Activated naive CD8-positive, alpha-beta T cell (primary cell): ENCODE data around the gene POLR2L.

Experiments
- H3K27ac Mint-ChIP-seq: one replicate; pipeline ENCODE4 v1.8.0; 2021; ENCODE audit warnings: mixed read lengths
- H3K27me3 Mint-ChIP-seq: one replicate; pipeline ENCODE4 v1.8.0; 2021; ENCODE audit warnings: mixed read lengths
- H3K36me3 Mint-ChIP-seq: one replicate; pipeline ENCODE4 v1.8.0; 2021; ENCODE audit warnings: mixed read lengths
- H3K4me1 Mint-ChIP-seq: one replicate; pipeline ENCODE4 v1.8.0; 2021; ENCODE audit warnings: low read depth, mixed read lengths
- H3K4me3 Mint-ChIP-seq: one replicate; pipeline ENCODE4 v1.8.0; 2021; ENCODE audit warnings: mild to moderate bottlenecking, mixed read lengths
- H3K9me3 Mint-ChIP-seq: one replicate; pipeline ENCODE4 v1.8.0; 2021; ENCODE audit warnings: low read depth, mixed read lengths

POLR2L gene

DNA sequence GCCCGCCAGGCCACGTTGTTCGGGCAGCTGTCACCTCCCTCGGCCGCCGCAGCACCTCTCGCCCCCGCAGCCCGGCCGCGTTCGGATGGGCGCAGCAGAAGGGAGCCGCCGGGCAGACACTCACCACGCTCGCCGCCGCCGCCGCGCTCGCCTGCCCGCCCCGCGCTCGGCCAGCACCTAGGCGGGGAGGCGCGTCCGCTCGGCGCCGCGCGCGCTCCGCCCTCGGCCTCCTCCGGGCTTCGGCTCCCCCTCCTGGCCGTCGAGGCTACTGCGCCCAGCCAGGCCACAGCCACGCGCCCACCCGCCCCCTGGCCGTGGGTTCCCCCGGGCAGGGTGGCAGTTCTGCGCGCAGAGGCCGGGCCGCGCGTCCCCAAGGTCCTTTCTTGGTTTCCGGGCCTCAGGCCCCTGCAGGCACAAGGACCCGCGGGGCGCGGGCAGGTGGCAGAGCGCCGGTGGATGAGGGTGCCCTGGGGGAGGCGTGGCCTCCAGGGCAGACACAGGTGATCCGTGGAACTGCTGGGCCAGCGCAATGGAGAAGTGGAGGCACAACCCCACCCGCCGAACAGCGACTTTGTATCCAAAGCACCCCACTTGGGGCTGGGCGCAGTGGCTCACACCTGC, 44.1 kb downstream of the POLR2L start, which contains the start of gene SLC25A22:
Gene SLC25A22, minus strand, starts transcription at position 189 of the 621 bp plus-strand sequence. CDS start 3,275 bp downstream, outside the sequence.
- H3K4me3 Mint-ChIP-seq: peak within 1 kb of the TSS; percentile 91
- no peaks in the 10 kb centered on the region for H3K36me3 Mint-ChIP-seq
- H3K4me1 Mint-ChIP-seq: peaks cover 5% of the 10 kb centered on the region
- no peaks in the 10 kb centered on the region for H3K27me3 Mint-ChIP-seq
- H3K27ac Mint-ChIP-seq: peak within 1 kb of the TSS; percentile 84
- no peaks in the 10 kb centered on the region for H3K9me3 Mint-ChIP-seq

DNA sequence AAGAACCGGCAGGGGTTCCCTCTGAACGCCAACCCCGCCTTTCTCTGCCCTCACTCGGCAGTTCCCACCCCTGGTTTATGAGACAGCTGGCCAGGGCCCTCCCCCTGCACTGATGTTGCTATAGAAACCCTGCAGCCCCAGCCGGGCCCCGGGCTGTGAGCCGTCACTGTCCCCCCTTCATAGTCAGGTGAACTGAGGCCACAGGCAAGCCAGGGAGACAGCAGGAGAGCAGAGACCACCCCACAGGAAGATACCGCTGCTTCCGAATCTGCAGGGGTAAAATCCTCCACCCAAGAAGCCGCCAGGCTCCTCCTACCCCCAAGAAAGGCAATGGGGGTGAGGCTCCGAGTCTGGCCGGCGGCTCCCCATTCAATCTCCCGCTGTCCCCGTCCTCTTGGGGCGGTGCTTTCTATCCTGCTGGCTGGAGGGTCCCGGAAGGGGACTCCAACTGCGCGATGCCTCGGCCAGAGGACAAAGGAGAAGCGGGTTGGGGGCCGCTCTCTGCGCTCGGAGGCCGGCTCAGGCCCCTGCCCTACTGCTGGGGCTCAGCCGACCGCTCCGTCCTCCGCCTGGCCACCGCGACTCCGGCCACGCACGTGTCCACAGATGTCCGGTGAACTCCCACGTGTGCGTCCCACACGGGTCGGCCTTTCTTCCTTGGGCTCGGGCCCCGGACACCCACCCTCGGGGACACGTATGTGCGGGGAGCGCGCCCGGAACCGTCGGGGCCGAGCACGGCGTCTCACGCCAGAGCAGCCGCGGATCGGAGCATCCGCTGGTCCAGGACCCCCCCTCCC, 44.8 kb downstream of the POLR2L start:
- peaks cover 5% of the 10 kb centered on the region for H3K4me1 Mint-ChIP-seq
- no peaks in the 10 kb centered on the region for H3K9me3 Mint-ChIP-seq
- H3K27me3 Mint-ChIP-seq: no peaks in the 10 kb centered on the region
- H3K4me3 Mint-ChIP-seq: peak overlapping the region; percentile 91
- H3K36me3 Mint-ChIP-seq: no peaks in the 10 kb centered on the region
- peak overlapping the region; percentile 84 for H3K27ac Mint-ChIP-seq

DNA sequence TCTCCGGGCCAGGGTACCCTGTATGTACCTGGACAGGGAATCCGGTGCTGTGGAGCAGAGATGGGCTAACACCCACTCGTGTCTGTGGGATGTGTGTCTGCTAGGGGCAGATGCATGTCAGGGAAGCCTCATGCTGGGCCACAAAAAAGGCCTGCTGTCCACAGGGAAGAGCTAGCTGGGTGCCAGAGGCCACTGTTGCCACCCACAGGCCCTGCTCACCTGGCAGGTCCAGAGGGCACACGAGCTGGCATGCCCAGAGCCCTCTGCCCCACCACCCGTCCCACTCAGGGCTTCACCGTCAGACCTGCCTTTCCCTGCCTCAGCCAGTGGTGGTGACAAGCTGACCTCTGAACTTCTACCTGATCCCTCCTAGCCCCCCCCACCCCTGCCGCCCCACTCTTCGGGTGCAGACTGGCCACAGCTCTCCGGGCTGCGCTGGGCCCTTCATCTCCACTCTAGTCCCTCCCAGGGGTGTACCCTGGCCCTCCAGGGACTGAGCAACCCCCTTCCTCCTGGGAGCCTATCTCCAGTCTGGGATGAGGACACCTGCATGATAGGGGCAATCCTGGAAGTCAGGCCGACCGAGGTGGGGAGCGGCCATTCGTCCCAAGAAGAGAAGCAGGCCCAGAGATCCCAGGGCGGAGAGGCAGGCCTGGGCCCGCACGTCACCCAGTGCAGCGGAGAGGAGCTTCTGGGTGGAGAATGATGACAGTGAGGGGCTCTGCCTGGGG, 45.6 kb downstream of the POLR2L start:
- Mint-ChIP-seq H3K9me3 (no peaks in the 10 kb centered on the region), H3K27me3 (no peaks in the 10 kb centered on the region), H3K27ac (peak overlapping the region; percentile 84), H3K4me3 (peak overlapping the region; percentile 91), H3K4me1 (peaks cover 5% of the 10 kb centered on the region), H3K36me3 (no peaks in the 10 kb centered on the region)

DNA sequence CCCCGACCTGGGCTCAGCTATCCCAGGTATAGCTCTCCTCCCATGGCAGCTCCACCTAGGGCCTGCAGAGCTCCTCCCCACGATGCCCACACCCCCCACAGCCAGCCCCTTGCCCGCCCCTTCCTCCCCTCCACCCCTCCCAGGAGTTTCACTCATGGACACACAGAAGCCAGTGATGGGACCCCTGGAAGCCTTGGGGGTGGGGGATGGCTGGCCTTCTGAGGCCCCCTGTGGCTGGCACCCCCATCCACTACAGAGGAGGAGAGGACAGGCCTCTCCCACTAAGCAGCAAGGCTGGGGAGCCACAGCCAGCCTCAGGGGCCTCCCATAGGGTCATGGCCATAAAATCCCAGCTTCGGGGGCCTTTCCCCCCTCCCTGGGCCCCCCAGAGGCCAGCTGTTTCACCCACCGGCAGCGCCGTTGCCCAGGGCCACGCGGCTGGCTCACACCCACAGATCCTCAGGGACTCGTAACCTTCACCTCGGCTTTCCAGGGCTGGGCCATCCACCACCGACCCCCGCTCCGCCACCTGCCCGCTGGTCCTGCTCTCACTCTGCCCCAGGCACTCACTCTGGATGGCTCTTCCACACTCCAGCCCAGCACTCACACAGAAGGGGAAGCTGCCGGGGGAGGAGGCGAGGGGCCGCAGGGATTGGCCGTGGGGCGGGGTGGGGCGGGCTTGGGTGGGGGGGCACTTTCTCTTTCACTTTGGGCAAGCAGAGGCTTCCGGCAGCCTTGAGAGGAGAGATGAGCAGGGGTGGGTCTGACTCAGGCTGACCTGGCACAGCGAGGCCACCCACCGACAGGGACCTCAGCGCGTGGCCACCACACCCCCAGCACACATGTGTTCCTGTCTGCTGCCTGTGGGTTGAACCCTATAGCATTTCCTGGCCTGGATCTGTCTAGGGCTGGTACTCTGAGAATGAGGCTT, 46.4 kb downstream of the POLR2L start:
- Mint-ChIP-seq H3K9me3 (no peaks in the 10 kb centered on the region), H3K4me1 (peaks cover 5% of the 10 kb centered on the region), H3K27me3 (no peaks in the 10 kb centered on the region), H3K36me3 (no peaks in the 10 kb centered on the region), H3K27ac (peak overlapping the region; percentile 84), H3K4me3 (peak overlapping the region; percentile 91)

DNA sequence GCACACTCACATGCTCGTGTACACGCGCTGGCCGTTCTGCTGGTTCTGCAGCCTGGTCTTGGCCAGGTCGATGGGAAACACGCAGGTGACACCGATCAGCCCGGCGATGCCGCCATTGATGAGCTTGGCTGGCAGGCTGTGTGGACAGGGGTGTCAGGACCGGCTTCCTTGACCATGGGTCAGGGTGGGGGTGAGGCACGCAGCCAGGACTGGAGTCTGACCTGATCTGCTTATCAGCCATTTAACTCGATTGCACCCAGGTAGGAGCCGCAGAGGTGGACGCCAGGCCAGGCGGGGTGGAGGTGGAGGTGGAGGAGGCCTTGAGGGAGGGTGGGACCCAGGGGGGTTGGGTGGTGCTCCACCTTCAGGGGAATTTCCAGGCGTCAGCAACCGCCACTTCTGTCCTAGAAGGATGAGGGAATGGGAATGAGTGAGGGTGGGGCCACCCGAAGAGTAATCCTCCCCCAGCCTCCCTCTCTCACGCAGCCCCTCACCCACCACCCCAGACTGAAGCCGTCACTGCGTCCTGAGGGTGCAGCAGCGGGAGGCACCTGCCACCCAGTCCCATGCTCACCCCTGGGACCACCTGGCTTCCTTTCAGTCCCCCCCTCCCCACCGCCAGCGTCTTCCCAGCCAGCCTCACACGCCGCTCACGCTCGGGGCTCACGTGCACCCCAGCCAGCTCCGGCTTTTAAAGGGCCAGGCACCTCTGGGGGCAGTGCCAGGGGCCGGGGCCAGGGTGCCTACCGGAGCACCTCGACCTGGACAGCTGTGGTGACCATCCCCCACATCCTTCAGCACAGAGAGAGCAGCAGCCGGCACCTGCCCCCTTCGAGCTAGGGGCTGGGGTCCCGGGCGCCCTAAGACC, 47.3 kb downstream of the POLR2L start:
- Mint-ChIP-seq H3K4me1 (peaks cover 5% of the 10 kb centered on the region), H3K27ac (no peak overlapping the region), H3K27me3 (no peaks in the 10 kb centered on the region), H3K4me3 (peak overlapping the region; percentile 91), H3K9me3 (no peaks in the 10 kb centered on the region), H3K36me3 (no peaks in the 10 kb centered on the region)

DNA sequence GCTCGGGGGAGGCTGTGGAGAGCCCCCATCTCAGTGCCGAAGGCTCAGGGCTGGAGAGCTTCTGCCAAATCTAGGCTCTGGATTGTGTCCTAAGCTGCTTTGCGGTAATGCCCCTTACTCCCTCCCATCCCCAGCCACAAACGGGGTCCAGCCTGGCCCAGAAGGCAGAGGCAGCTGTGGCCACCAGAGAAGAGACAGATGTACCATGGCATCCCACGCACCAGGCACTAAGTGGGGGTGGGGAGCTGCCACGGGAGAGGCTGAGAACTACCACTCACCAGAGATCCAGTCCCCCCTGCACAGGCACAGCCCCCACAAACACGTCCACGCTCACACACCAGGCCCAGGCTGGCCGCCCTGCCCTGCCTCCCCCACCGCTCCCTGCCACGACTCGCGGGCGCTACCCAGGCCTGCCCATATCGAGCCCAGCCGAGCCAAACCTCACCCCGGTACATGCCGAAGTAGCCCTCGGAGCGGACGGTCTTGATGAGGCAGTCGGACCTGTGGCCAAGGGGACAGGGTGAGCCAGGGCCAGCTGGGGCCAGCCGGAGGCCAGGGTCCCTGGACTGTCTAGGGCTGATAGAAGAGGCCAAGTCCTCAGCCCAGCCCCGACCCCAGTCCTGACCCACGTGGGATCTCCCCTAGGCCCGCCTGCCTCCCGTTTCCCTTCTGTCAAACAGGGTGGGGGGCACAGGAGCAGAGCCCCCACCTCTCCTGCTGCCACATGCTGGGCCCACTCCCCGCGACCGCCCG, 48.1 kb downstream of the POLR2L start:
- H3K4me1 Mint-ChIP-seq: peaks cover 5% of the 10 kb centered on the region

DNA sequence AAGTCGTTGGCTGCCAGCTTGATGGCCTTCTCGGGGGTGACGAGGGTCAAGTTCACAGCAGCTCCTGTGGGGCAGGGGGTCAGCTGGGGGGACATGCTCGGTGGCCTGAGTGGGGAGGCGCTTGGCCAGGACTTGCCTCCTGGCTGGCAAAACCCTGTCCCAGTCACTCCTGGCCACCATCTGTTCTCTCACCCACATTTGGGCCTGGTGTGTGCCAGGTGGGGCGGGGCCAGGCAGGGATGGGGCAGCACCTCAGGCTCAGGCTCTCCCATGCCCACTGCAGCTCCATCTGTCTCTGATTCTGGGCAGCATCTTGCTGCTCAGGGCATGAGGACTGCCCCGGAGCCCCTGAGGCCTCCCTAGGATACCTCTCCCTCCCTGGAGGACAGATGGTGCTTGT, 48.8 kb downstream of the POLR2L start:
- Mint-ChIP-seq H3K9me3 (no peaks in the 10 kb centered on the region), H3K4me1 (peaks cover 7% of the 10 kb centered on the region), H3K36me3 (no peaks in the 10 kb centered on the region), H3K27ac (no peak overlapping the region), H3K4me3 (no peak overlapping the region), H3K27me3 (no peaks in the 10 kb centered on the region)

More for the DNA sequence above, 48.1 kb downstream of the POLR2L start:
- Mint-ChIP-seq H3K36me3 (no peaks in the 10 kb centered on the region), H3K9me3 (no peaks in the 10 kb centered on the region), H3K4me3 (peak overlapping the region; percentile 51), H3K27ac (no peak overlapping the region), H3K27me3 (no peaks in the 10 kb centered on the region)

DNA sequence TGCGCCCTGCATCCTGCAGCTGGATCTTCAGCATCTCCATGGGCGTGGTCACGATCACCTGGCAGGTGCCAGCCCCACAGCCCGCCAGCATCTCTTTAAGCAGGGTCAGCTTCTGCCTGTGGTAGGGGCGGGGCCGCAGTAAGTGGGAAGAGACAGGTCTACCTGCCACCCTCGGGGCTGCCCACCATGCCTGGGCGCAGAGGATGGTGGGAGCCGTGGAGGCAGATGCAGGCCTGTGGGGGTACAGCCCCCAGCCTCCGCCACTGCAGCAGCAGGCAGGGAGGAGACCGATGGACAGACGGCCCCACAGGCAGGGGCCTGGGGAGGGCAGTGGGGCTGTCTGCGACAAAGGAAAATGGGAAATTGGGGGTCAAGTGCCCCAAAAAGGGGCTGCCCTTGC, 49.5 kb downstream of the POLR2L start:
- H3K9me3 Mint-ChIP-seq: no peaks in the 10 kb centered on the region
- H3K36me3 Mint-ChIP-seq: no peaks in the 10 kb centered on the region
- H3K27me3 Mint-ChIP-seq: no peaks in the 10 kb centered on the region
- H3K4me3 Mint-ChIP-seq: no peak overlapping the region
- H3K27ac Mint-ChIP-seq: no peak overlapping the region
- peaks cover 8% of the 10 kb centered on the region for H3K4me1 Mint-ChIP-seq

DNA sequence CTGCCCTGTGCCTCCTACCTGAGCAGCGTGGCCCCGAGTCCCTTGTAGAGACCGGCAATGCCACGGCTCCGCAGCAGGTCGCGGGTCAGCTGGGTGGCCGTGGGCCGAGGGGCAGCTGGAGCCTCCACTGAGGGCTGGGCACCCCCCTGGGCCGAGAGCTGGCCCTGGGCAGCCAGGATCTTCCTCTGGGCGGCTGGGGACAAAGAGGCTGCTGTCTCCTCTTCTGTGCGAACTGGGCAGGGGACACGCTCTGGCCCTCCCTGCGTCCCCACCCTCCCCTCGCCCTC, 49.9 kb downstream of the POLR2L start:
- no peak overlapping the region for H3K27ac Mint-ChIP-seq
- H3K4me1 Mint-ChIP-seq: peaks cover 10% of the 10 kb centered on the region
- H3K27me3 Mint-ChIP-seq: no peaks in the 10 kb centered on the region
- no peaks in the 10 kb centered on the region for H3K36me3 Mint-ChIP-seq
- H3K4me3 Mint-ChIP-seq: no peak overlapping the region
- H3K9me3 Mint-ChIP-seq: no peaks in the 10 kb centered on the region

DNA sequence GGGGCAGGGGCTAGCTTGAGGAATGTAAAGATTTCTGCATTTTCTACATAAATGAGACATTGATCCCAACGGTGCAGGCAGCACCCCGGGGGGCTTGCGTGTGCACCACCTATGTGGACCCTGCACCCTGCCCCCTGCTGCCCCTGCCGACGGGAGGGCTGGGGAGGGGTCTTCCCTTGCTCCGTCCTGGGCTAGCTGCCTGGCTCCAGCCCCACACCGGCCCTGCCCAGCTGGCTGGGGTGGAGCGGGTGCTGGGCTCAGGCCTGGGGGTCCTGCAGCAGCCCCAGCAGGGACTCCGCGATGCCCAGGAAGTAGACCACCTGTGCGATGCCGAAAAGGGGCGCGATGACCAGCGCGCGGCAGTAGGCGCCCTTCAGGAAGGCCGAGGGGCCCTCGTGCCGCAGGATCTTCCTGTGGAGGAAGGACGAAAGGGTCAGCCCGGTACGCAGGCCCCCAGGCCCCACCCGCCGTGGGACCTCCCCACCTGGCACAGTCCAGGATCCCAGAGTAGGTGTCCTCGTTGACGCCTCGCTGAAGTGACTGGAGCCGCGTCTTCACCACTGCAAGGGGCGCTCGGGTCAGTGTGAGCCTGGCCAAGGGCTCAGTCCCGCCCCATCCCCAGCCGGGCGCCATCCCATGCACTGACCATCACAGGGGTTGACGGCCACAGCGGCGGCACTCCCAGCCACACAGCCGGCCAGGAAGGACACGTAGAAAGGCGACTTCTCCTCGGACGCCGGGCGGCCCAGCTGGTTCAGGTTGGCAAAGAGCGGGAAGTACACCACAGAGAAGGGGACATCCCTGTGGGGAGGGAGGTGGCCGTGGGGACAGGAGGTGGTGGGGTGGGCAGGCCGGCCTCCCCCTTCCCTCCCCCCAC, 50.4 kb downstream of the POLR2L start:
- Mint-ChIP-seq H3K36me3 (no peaks in the 10 kb centered on the region), H3K27me3 (no peaks in the 10 kb centered on the region), H3K4me3 (no peak overlapping the region), H3K27ac (no peak overlapping the region), H3K4me1 (peaks cover 10% of the 10 kb centered on the region), H3K9me3 (no peaks in the 10 kb centered on the region)

DNA sequence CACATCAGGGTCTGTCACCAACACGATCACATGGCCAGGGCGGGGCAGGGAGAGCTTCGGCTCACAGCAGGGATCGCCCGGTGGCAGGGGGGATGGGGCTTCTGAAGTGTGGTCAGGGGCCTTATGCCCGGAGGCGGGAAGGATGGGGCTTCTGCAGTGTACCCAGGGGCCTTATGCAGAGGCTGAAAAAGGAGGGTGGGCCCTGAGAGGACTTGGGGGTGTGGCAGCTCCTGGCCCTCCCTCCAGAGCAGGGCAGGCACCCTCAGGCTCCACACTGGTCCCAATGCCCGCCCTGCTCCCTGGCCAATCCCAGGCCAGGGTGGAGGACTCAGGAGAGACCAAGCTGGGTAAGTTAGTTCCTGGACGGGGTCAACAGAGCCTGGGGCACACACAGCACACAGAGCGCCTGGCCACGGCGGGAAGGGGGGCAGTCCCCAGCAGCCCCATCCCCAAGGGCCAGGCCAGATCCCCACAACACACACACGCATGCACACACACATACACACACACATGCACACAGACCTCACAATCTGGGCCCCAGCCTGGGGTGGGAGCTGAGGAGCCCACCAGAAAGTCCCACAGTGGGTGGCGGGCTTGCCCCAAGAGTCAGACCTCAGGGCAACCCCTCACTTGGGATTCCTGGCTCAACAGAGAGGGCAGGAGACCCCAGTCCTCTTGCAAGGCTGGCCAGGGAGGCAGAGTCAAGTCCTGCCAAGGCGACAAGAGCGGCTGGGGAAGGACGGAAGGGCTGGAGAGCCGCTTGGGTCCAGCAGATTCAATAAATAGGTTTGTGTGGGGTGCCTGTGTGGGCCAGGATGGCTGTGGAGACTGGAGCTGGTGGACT, 51.4 kb downstream of the POLR2L start:
- H3K36me3 Mint-ChIP-seq: no peaks in the 10 kb centered on the region
- H3K4me3 Mint-ChIP-seq: no peak overlapping the region
- peaks cover 7% of the 10 kb centered on the region for H3K4me1 Mint-ChIP-seq
- H3K9me3 Mint-ChIP-seq: no peaks in the 10 kb centered on the region
- H3K27me3 Mint-ChIP-seq: no peaks in the 10 kb centered on the region
- H3K27ac Mint-ChIP-seq: no peak overlapping the region

DNA sequence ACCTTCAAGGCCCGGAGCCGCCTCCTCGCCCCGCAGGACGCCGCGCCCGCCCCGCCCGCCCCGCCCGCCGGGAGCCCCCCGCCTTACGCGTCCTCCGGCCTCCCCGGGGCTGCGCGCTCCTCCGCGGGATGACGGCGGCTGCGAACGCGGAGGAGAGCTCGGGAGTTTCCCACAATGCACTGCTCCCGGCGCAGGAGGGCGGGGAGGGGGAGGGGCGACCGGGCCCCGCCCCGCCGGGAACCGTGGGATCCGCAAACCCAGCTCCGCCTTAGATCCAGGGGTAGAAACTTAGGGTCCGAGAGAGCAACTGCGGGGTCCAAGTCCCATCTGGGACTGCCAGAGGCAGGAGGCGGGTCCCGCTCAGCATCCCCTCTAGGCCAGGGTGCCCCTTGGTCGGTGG, 52.4 kb downstream of the POLR2L start, which contains the start of gene CEND1:
Gene CEND1, minus strand, starts transcription at position 148 of the 400 bp plus-strand sequence. CDS start 1,514 bp downstream, outside the sequence.
- Mint-ChIP-seq H3K4me3 (no peak within 1 kb of the TSS), H3K27ac (no peak within 1 kb of the TSS), H3K4me1 (peaks cover 8% of the 10 kb centered on the region), H3K27me3 (no peaks in the 10 kb centered on the region), H3K9me3 (no peaks in the 10 kb centered on the region), H3K36me3 (no peaks in the 10 kb centered on the region)
